ENCODE measurements around the gene PRKAR2B.
A peak's percentile ranks its signal among the peaks of the same experiment; 100 is the strongest.
"Not testable (repeated sequence)": the region's sequence is repeated elsewhere in the genome, so short reads cannot be mapped to it uniquely, and the experiment has no call there.

Gene PRKAR2B

DNA sequence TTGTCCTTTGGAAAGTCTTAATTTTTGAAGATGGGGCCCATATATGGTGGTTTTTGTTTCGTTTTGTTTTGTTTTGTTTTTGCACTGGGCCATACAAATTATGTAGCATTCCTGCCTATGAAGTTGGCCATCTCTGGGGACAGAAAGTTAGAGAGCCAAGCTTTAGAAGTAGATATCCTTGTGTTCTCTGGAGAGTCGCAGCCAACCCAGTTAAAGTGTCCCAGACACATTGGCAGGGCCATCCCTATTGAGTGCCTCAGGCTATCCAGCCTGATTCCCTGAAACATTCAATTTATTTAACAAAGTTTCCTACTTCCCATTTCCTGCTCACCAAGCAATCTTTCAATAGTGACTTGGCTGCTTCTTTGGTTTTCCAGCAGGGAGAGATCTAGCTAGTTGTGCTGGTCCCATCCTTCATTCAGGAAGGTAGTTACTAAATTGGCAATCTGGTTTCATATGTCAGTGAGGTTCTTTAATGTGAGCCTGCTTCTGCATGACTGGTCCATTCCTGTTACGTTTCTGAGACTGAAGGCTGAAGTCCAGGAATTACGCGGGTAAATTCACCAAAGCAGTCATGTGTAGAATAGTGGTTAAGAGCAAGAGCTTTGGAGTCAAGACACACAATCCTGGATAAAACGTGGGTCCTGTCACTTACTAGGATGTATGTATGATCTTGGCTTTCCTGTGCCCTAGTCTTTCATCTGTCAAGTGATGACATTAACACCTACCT, 75.0 kb downstream of the PRKAR2B start:
- no peak for DNase-seq (ENCODE audit: low spot score)

- DNase-seq (ENCODE audit: low spot score): no peak
These were observed 78.0 kb downstream of the PRKAR2B start for GRCh38 chr7:107122486-107122911.

DNA sequence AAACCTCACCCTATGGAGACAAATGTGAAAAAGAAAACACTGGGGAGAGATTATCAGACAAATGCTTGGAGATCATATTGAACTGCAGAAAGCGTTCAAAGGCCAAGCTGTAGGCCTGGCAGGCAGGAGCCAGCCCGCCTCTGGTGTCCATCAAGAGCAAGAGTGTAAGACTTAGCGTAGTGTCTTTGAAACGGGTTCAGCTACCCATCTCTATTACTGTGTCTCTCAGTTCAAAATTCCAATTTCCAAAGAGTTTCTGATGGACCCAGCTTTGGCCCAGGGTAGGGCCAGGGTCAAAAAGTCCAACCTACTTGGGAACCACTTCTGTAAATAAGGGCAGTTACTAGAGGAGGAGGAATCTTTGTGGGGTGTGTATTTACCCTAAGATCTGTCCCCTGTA, 78.9 kb downstream of the PRKAR2B start:
- DNase-seq (ENCODE audit: low spot score): no peak

DNA sequence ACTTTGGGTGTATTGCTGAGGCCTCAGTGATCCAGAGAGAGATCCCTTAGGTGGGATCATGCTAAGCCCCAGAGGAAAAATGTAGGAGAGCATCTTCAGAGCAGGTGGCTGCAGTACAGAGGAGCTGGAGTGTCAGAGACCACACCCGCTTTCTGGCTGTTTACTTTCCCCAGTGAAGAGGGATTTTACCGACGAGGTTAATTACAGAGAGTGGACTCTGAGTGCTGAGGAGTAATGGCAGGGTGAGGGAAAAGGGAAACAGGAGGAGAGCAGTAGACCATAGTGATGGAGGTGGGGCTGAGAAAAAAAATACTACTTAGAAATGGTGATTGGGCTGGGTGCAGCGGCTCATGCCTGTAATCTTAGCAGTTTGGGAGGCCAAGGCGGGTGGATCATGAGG, 81.0 kb downstream of the PRKAR2B start:
- no peak for DNase-seq (ENCODE audit: low spot score)

- DNase-seq (ENCODE audit: low spot score): no peak
These were observed 83.7 kb downstream of the PRKAR2B start for GRCh38 chr7:107128217-107128616.

- no peak for DNase-seq (ENCODE audit: low spot score)
These were observed 84.2 kb downstream of the PRKAR2B start for GRCh38 chr7:107128748-107129147.

- no peak for DNase-seq (ENCODE audit: low spot score)
These were observed 86.1 kb downstream of the PRKAR2B start for GRCh38 chr7:107130487-107131220.

DNA sequence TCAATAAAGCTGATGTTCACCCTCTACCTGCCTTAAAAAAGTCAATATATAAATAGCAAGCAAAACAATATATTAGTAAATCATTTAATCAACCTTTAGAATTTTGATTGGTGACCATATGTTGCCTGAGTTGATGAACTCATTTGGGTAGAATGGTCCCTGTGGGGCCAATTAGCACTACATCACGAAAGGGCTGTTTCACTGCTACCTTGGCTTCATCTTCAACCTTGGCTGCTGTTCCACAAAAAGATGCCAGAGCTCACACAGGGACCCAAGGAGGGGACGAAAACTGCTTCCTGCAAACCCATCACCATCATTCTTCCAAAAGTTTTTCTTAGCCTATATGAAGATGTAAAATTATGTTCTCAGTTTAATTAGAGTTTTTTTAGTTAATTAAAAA, 88.9 kb downstream of the PRKAR2B start:
- DNase-seq (ENCODE audit: low spot score): no peak

DNA sequence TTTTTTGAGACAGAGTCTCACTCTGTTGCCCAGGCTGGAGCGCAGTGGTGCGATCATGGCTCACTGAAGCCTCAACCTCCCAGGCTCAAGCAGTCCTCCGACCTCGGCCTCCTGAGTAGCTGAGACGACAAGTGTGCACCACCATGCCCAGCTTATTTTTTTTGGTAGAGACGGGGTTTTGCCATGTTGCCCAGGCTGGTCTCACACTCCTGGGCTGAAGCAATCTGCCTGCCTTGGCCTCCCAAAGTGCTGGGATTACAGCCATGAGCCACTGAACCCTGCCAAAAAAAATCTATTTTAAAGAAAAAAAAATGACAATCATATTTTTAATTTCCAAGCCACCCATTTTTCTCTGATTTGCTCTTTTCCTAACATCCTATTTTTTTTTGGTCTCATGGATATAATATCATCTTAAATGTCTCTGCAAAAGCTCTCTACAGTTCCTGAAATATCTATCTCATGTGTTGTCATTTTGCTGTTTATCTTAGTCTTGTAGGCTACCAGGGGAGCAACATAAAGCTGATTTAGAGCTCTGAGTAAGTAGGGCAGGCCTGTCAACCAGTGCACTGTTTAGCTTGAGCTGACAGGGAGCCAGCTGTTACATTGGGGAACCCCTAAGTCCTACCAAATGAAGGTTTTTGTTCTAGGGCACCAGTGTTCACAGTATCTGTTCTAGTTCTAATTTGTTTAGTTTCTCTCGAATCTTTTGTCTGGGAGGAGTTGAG, 94.4 kb downstream of the PRKAR2B start:
- no peak for DNase-seq (ENCODE audit: low spot score)

DNA sequence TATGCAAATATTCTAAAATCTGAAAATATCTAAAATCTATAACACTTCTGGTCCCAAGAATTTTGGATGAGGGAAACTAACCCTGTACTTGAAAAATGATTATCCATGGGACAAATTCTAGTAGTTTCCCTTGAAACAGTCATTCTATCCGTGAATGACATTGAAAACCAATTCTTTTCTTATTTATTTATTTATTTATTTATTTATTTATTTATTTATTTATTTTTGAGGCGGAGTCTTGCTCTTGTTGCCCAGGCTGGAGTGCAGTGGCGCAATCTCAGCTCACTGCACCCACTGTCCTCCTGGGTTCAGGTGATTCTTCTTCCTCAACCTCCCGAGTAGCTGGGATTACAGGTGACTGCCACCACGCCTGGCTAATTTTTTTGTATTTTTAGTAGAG, 99.4 kb downstream of the PRKAR2B start:
- DNase-seq (ENCODE audit: low spot score): not testable (repeated sequence)

DNA sequence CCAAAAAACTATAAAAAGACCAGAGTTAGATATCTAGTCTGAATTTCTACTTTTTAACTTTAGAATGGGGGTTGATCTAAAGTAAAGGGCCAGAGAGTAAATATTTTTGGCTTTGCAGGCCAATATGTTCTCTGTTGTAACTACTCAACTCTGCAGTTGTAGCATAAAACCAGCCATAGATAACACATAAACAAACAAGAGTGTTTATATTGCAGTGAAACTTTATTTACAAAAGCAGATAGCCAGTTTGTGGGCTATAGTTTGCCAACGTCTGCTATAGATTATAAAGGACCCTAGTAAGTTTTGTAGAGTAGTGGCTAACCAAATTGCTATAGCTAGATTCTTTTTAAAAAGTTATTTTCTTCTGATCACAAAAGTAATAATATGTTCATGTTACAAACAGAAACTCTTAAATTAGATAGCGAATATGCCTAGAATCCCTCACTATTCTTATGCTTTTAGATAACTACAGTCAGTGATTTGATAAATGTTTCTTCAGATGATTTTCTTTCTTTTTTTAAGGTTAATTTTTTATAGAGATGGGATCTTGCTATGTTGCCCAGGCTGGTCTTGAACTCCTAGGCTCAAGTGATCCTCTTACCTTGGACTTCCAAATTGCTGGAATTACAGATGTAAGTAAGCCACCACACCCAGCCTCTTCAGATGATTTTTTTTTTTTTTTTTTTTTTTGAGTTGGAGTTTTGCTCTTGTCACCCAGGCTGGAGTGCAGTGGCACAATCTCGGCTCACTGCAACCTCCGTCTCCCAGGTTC, 100.7 kb downstream of the PRKAR2B start:
- no peak for DNase-seq (ENCODE audit: low spot score)

GRCh38 chr7:107147464-107148393, 103.2 kb downstream of the PRKAR2B start:
- peak; percentile 52 for DNase-seq (ENCODE audit: low spot score)

DNA sequence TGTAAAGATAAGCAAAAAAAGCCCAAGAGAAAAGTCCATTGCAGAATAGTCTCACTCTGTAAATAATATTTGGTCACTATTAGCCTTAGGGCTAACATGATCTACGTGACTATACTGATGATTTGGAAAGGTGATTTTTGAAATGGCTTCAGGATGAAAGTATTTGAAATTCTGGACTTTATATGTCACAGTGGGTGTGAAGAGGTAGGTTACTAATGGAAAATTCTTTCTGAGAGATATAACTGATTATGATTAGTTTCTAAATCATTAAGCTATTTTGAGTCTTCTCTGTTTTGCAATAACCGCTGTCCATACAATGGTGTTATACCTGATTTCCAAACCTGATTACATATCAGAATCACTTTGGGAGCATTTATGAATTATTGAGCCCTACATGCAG, 104.2 kb downstream of the PRKAR2B start:
- no peak for DNase-seq (ENCODE audit: low spot score)

- no peak for DNase-seq (ENCODE audit: low spot score)
These were observed 105.4 kb downstream of the PRKAR2B start for GRCh38 chr7:107149863-107150262.

- DNase-seq (ENCODE audit: low spot score): peak; percentile 44
These were observed 106.0 kb downstream of the PRKAR2B start for GRCh38 chr7:107150375-107151073.

GRCh38 chr7:107151538-107151937, 107.0 kb downstream of the PRKAR2B start:
- DNase-seq (ENCODE audit: low spot score): no peak

- DNase-seq (ENCODE audit: low spot score): peak; percentile 25
These were observed 107.5 kb downstream of the PRKAR2B start for GRCh38 chr7:107152011-107152410.

DNA sequence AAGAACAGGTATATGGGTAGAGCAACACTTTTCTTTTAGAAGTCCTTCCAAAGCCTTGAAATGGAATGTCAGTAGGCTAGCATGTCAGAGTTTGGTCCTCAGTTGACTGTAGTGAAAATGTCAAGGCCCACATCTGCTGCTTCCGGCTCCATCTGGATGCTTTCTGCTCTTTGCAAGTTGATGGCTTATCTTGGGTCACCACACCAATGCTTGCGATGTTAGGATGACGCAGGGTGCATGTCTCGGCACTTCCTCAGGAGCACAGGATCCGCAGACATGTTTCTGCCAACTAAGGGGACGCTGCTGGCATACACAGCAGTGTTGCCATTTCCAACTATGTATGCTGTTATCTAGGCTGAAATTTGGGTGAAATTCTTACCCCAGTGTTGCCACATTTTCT, 110.3 kb downstream of the PRKAR2B start:
- no peak for DNase-seq (ENCODE audit: low spot score)

GRCh38 chr7:107155726-107156125, 111.2 kb downstream of the PRKAR2B start:
- not testable (repeated sequence) for DNase-seq (ENCODE audit: low spot score)

DNA sequence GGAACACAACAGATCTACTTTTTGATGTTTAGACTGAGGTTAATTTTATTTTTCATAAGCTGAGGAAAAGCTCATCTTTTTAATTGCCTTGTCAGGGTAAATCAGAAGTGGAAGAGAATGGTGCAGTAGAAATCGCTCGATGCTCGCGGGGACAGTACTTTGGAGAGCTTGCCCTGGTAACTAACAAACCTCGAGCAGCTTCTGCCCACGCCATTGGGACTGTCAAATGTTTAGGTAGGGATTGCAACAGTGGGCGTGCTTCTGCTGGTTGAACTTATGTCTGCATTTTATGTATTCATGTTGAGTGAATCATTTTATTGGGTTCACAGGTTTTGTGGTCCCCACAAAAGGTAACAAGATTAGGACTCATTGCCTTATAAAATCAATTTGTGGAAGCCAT, 112.6 kb downstream of the PRKAR2B start:
- no peak for DNase-seq (ENCODE audit: low spot score)
